ENCODE results near the gene TRMT10B.
A peak's percentile ranks its signal among the peaks of the same experiment; 100 is the strongest.
"Not testable (repeated sequence)": the region's sequence is repeated elsewhere in the genome, so short reads cannot be mapped to it uniquely, and the experiment has no call there.

The TRMT10B gene

GRCh38 chr9:37751704-37752103 is 1.9 kb upstream of the TRMT10B start:
- DNase-seq = not testable (repeated sequence)

GRCh38 chr9:37752112-37752511 is 1.5 kb upstream of the TRMT10B start:
- DNase-seq = not testable (repeated sequence)

- DNase-seq = no peak
These were observed 740 bp upstream of the TRMT10B start for GRCh38 chr9:37752642-37753488.

GRCh38 chr9:37758747-37759146 is 5.1 kb downstream of the TRMT10B start:
- DNase-seq = no peak

- DNase-seq = no peak
These were observed 7.0 kb downstream of the TRMT10B start for GRCh38 chr9:37760416-37761161.

DNA sequence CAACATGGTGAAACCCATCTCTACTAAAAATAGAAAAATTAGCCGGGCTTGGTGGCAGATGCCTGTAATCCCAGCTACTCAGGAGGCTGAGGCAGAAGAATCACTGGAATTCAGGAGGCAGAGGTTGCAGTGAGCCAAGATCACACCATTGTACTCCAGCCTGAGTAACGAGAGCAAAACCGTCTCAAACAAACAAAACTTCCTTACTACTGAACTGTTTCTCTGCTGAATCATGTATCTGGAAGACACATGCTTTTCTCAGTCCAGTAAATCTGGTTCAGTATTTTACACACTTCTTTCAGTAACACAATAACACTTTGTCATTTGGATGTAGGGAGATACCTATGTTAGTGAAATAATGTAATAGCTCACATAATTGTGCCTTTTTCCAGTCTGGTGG is 7.9 kb downstream of the TRMT10B start:
- DNase-seq = no peak

GRCh38 chr9:37765263-37765662 is 11.7 kb downstream of the TRMT10B start:
- DNase-seq = not testable (repeated sequence)

- DNase-seq = no peak
These were observed 15.7 kb downstream of the TRMT10B start for GRCh38 chr9:37769306-37769705.

DNA sequence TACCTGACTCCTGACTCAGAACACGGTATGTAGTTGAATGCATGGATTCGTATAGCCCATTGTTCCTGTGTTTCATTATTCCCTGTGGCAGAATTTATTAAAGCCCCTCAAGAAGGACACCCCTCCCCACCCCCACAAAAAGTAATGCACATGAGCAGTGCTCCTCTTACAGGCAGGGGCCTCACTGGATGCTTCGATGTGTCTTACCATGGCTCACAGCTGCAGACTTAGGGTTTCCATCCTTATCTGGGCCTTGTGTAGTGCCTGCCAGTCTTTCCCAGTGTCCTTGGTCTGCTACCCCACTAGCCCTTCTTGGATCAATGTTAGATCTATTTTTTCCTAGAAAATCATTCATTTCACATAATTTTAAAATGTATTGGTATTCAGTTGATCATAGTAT is 16.4 kb downstream of the TRMT10B start:
- DNase-seq = no peak

GRCh38 chr9:37775216-37775919 is 21.8 kb downstream of the TRMT10B start:
- no peak for DNase-seq

- no peak for DNase-seq
These were observed 22.7 kb downstream of the TRMT10B start for GRCh38 chr9:37776328-37776727.

DNA sequence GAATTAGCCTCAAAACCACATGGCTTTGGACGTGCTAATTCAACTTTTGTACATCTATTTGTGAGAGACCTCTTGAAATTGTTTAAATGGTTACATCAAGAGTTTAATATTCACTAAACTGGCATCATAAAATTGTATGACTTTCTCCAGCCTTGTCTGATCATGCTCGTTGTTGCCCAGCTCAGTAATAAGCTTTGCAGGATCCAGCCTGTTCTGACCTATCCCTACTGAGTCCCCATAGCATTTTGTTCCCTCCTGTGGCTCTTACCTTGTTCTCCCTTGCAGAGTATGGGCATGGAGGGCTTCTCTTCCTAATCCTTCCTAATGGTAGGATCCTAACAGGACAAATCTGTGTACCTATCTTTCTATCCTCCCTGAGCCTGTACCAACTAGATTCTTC is 24.9 kb downstream of the TRMT10B start:
- no peak for DNase-seq

GRCh38 chr9:37784291-37784615 is 30.6 kb downstream of the TRMT10B start:
- DNase-seq = no peak

GRCh38 chr9:37784616-37785483 is 31.2 kb downstream of the TRMT10B start, which contains the start of gene EXOSC3:
TSS of gene EXOSC3 (minus strand) at chr9:37785064. CDS start at chr9:37785044, 20 bp downstream.
- peak; percentile 85 for DNase-seq

DNA sequence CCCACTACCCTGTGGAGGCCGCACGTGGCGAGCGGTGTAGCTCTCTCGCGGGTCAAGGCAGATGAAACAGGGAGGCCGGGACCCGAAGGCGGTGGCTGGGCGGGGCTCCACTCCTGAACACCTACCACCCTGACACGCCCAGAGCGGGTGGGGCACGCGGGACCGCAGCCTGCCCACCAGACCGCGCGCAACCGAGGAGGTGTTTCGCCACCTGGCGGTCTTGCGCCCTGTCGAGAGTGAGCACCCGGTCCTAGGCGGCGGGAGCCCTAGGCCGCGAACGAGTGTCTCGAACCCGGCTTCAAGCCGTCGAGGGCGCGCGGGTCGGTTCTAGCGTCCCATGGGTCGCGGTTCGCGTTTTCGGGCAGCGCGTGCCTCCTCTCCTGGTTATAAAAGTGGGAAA is 33.5 kb downstream of the TRMT10B start:
- DNase-seq = no peak

DNA sequence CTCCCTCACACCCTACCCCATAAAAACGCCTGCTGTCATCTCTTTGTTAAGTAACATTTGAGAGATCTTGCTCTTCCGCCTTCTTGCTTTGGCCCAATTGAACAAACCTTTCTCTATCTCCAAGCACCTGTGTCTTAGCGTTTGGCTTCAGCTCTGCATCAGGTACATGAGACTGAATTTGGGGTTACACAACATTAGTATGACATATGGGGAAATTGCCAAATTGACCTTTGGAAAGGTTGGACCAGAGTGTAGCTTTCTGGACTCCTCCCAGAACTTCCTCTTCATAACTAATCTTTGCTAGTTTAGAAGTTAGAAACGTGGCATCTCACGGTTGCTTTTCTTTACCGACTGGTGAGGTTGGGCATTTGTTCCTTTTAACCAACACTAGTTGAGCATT is 34.7 kb downstream of the TRMT10B start:
- DNase-seq = no peak

DNA sequence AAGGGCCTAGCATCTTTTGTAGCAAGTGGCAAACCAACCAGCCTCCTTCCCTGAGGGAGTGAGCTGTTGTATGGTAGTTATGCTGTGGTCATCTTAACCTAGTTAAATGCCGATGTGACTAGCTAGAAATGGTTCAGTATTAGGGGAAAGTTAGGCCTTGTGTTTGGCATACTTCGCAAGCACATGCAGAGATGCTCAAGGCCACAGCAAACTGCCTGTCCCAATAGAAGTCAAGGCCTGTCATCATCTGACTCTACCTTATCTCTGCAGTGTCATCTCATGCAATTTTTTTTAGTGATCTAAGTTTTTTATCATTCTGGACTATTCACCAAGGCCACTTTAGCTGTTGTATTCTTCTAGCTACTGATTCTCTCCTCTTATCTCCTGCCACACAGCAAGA is 36.5 kb downstream of the TRMT10B start:
- no peak for DNase-seq

- DNase-seq = no peak
These were observed 38.5 kb downstream of the TRMT10B start for GRCh38 chr9:37792122-37792521.

GRCh38 chr9:37796232-37796631 is 42.6 kb downstream of the TRMT10B start:
- no peak for DNase-seq

GRCh38 chr9:37798677-37799076 is 45.1 kb downstream of the TRMT10B start:
- no peak for DNase-seq

- DNase-seq = peak; percentile 90
These were observed 47.2 kb downstream of the TRMT10B start, which contains the start of gene DCAF10 for GRCh38 chr9:37800631-37801286. TSS of gene DCAF10 (plus strand) at chr9:37800797. CDS start at chr9:37800867, 70 bp downstream.
